ENCODE measurements around the gene FCF1. TPM values are rescaled to one million over a fixed set of nuclear protein-coding genes. Genes with fewer than 3 reads are reported as not detected.

Gene FCF1
- total and polyA plus RNA-seq, 9 of the 15 experiments (the other 6 are each of a cell fraction or from before 2014, with no cell fraction given) = 6.8 to 91.9 (median 40.0) TPM

GRCh38 chr14:74712499-74713394, at the start of gene FCF1, which contains the start of gene AREL1 (continued):
- no peak for TF ChIP-seq MAZ (CRISPR knock-in tag; conservative IDR thresholded peaks at IDR 0.05 in 1 of 2, IDR thresholded peaks at IDR 0.05 in 1 of 2)
- no peak for TF ChIP-seq EGR1 (conservative IDR thresholded peaks at IDR 0.05)
- TF ChIP-seq ZNF79 (CRISPR knock-in tag; IDR thresholded peaks at IDR 0.05; ENCODE audit: low read depth) = no peak
- TF ChIP-seq, protein P1, sequence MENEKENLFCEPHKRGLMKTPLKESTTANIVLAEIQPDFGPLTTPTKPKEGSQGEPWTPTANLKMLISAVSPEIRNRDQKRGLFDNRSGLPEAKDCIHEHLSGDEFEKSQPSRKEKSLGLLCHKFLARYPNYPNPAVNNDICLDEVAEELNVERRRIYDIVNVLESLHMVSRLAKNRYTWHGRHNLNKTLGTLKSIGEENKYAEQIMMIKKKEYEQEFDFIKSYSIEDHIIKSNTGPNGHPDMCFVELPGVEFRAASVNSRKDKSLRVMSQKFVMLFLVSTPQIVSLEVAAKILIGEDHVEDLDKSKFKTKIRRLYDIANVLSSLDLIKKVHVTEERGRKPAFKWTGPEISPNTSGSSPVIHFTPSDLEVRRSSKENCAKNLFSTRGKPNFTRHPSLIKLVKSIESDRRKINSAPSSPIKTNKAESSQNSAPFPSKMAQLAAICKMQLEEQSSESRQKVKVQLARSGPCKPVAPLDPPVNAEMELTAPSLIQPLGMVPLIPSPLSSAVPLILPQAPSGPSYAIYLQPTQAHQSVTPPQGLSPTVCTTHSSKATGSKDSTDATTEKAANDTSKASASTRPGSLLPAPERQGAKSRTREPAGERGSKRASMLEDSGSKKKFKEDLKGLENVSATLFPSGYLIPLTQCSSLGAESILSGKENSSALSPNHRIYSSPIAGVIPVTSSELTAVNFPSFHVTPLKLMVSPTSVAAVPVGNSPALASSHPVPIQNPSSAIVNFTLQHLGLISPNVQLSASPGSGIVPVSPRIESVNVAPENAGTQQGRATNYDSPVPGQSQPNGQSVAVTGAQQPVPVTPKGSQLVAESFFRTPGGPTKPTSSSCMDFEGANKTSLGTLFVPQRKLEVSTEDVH (IDR thresholded peaks at IDR 0.05; ENCODE audit: low read depth, partially characterized antibody) = peak; percentile 95
- no peak for TF ChIP-seq ZNF436 (CRISPR knock-in tag; IDR thresholded peaks at IDR 0.05)
- no peak for TF ChIP-seq DMBX1 (CRISPR knock-in tag; IDR thresholded peaks at IDR 0.05; ENCODE audit: borderline replicate concordance)
- no peak for TF ChIP-seq SNRNP70 (optimal IDR thresholded peaks at IDR 0.05; ENCODE audit: low read depth, low read length)
- no peak for TF ChIP-seq ARID2 (IDR thresholded peaks at IDR 0.05)
- no peak for TF ChIP-seq ZFP30 (CRISPR knock-in tag; IDR thresholded peaks at IDR 0.05; ENCODE audit: borderline replicate concordance)
- no peak for TF ChIP-seq ZNF592 (IDR thresholded peaks at IDR 0.05)
- no peak for TF ChIP-seq TCF7L2 (IDR thresholded peaks at IDR 0.05; ENCODE audit: low read depth, low read length)
- TF ChIP-seq CEBPB (tag; IDR thresholded peaks at IDR 0.05) = 0 out of 2 replicates have a peak, but pooled peaks have one; percentile 28
- 0 out of 2 replicates have a peak, but pooled peaks have one; percentile 26 for TF ChIP-seq CEBPG (CRISPR knock-in tag; IDR thresholded peaks at IDR 0.05)
- TF ChIP-seq CEBPG (tag; conservative IDR thresholded peaks at IDR 0.05 in 1 of 2, IDR thresholded peaks at IDR 0.05 in 1 of 2) = 0 out of 4 replicates have a peak, but pooled peaks of 1 of the 2 experiments have one; percentile 10
- TF ChIP-seq RBM14 (IDR thresholded peaks at IDR 0.05; ENCODE audit: borderline replicate concordance, insufficient read depth, low read depth, low read length) = no peak
- TF ChIP-seq SUPT5H (IDR thresholded peaks at IDR 0.05) = peak; percentile 76
- peak; percentile 70; the same call in 1 of the 2 replicates for TF ChIP-seq LCOR (CRISPR knock-in tag; IDR thresholded peaks at IDR 0.05)
- TF ChIP-seq POLR3A (IDR thresholded peaks at IDR 0.05; ENCODE audit: borderline replicate concordance, extremely low read depth, insufficient read depth, insufficient read length) = no peak
- no peak for TF ChIP-seq ARNT (IDR thresholded peaks at IDR 0.05)
- no peak for TF ChIP-seq ZNF143 (CRISPR knock-in tag; IDR thresholded peaks at IDR 0.05)
